Thyroid gland (tissue), 4 donors: ENCODE data around the gene KCNMA1. TPM values are rescaled to one million over a fixed set of nuclear protein-coding genes. Genes with fewer than 3 reads are reported as not detected.

Experiments
- DNase-seq, 2 donors: peaks; one replicate each; pipeline ENCODE4 v3.0.0-alpha.2; 2019
- H3K27ac ChIP-seq, 3 donors: fragments of 200-600 bp; sonication (generic); 1 replicate in 2 of 3; 2 replicates in 1 of 3; pipeline ENCODE4 v1.5.1; 2016 to 2019; ENCODE audit warnings: mild to moderate bottlenecking in 1 of 3, moderate library complexity in 1 of 3
- H3K27me3 ChIP-seq: fragments of 200-600 bp; sonication (generic); one replicate; pipeline ENCODE4 v1.5.1; 2019
- H3K36me3 ChIP-seq, 2 donors: fragments of 200-600 bp; sonication (generic); one replicate each; pipeline ENCODE4 v1.5.1; 2016 to 2019
- H3K4me1 ChIP-seq, 2 donors: fragments of 200-600 bp; sonication (generic); one replicate each; pipeline ENCODE4 v1.5.1; 2017 to 2019
- H3K4me3 ChIP-seq, 3 donors: fragments of 200-600 bp; sonication (generic); replicated peaks in 1 of 3; 1 replicate in 2 of 3; 2 replicates in 1 of 3; pipeline ENCODE4 v1.5.1; 2016; ENCODE audit warnings: mild to moderate bottlenecking in 1 of 3
- H3K9me3 ChIP-seq: fragments of 200-600 bp; sonication (generic); one replicate; pipeline ENCODE4 v1.5.1; 2017
- POLR2A ChIP-seq, 2 donors: fragments of 450-650 bp; IDR thresholded peaks; one replicate each; pipeline ENCODE4 v1.6.1; 2017; ENCODE audit warnings: antibody characterized with exemption in 2 of 2, mild to moderate bottlenecking in 2 of 2, moderate library complexity in 1 of 2
- WGBS, 2 donors: methylation state at CpG; one replicate each; pipeline ENCODE4 v1.1.5; 2017; 5-methylcytosine and 5-hydroxymethylcytosine counted together
- intact Hi-C: fragments of 100-400 bp; cut with DNase I; formaldehyde crosslinking; loops from one replicate; pipeline ENCODE4 v1.15.1; 2023
- total RNA-seq, 4 donors: library from RNA; depleted of rRNA; stranded (reverse); fragments of >200 nt; gene quantifications; one replicate each; pipeline ENCODE4 v1.2.3, GENCODE V29; 2016
- TF ChIP-seq, protein P1 (sequence below), 6 experiments: fragments of 200-600 bp in 3 of 6; fragments of 450-650 bp in 3 of 6; sonication (generic) in 3 of 6; IDR thresholded peaks; one replicate each; pipeline ENCODE4 v1.5.1; 2016 to 2019; ENCODE audit warnings: antibody characterized with exemption in 6 of 6, mild to moderate bottlenecking in 2 of 6, inconsistent platforms in 1 of 6, moderate library complexity in 1 of 6

KCNMA1 gene
- total RNA-seq, 4 donors from 2014 or later: 2.5 to 5.1 (median 3.6) TPM

- H3K27me3 ChIP-seq: no peaks in the 10 kb centered on the region
- H3K4me3 ChIP-seq: no peak overlapping the region
- no peaks in the 10 kb centered on the region for H3K36me3 ChIP-seq
- H3K4me1 ChIP-seq: no peaks in the 10 kb centered on the region
- TF ChIP-seq POLR2A (IDR thresholded peaks at IDR 0.05): no peak
- TF ChIP-seq, protein P1, sequence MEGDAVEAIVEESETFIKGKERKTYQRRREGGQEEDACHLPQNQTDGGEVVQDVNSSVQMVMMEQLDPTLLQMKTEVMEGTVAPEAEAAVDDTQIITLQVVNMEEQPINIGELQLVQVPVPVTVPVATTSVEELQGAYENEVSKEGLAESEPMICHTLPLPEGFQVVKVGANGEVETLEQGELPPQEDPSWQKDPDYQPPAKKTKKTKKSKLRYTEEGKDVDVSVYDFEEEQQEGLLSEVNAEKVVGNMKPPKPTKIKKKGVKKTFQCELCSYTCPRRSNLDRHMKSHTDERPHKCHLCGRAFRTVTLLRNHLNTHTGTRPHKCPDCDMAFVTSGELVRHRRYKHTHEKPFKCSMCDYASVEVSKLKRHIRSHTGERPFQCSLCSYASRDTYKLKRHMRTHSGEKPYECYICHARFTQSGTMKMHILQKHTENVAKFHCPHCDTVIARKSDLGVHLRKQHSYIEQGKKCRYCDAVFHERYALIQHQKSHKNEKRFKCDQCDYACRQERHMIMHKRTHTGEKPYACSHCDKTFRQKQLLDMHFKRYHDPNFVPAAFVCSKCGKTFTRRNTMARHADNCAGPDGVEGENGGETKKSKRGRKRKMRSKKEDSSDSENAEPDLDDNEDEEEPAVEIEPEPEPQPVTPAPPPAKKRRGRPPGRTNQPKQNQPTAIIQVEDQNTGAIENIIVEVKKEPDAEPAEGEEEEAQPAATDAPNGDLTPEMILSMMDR (IDR thresholded peaks at IDR 0.05): no peak
- H3K27ac ChIP-seq: no peak overlapping the region
- no peak for DNase-seq
- intact Hi-C loops: no loop called here
- H3K9me3 ChIP-seq: no peaks in the 10 kb centered on the region
- WGBS, 2 donors: 84 to 90% methylated on average over 5 of the region's 5 CpGs
Observed at GRCh38 chr10:77682393-77683087, 44.9 kb upstream of the KCNMA1 start.

GRCh38 chr10:77681839-77682238 is 44.2 kb upstream of the KCNMA1 start:
- 80 to 85% methylated on average over 6 of the region's 6 CpGs for WGBS, 2 donors
- intact Hi-C loops: no loop called here
- TF ChIP-seq POLR2A (IDR thresholded peaks at IDR 0.05): no peak
- TF ChIP-seq, protein P1 (IDR thresholded peaks at IDR 0.05): no peak

GRCh38 chr10:77680811-77681210 is 43.2 kb upstream of the KCNMA1 start:
- no peak for DNase-seq
- 93 to 94% methylated on average over 8 of the region's 8 CpGs for WGBS, 2 donors

More at GRCh38 chr10:77681839-77682238, 44.2 kb upstream of the KCNMA1 start:
- no peak for DNase-seq
- Histone ChIP-seq H3K9me3 (no peaks in the 10 kb centered on the region), H3K27ac (no peak overlapping the region), H3K4me3 (no peak overlapping the region), H3K36me3 (no peaks in the 10 kb centered on the region), H3K4me1 (no peaks in the 10 kb centered on the region), H3K27me3 (no peaks in the 10 kb centered on the region)

DNA sequence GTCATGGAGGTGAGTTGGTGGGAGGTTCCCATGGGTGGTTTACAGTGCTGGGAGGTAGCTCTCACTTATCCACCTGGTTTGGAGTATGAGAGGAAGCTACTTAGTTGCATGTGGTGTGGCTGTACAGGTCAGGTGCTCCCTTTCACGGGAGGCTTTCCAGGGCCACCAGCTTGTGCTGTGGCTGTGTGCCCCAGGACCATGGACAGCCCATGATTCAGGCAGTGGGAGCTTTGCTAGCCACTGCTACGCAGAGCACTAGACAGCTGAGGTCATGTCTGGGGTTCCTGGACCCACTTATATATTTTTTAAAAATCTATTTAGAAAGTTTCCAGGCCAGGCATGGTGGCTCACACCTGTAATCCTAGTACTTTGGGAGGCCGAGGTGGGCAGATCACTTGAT is 42.5 kb upstream of the KCNMA1 start:
- H3K4me1 ChIP-seq: no peaks in the 10 kb centered on the region
- no peak for TF ChIP-seq POLR2A (IDR thresholded peaks at IDR 0.05)
- TF ChIP-seq, protein P1 (IDR thresholded peaks at IDR 0.05): no peak
- WGBS, 2 donors: 90 to 92% methylated on average over 3 of the region's 3 CpGs
- DNase-seq: no peak
- H3K27ac ChIP-seq: no peak overlapping the region
- no peak overlapping the region for H3K4me3 ChIP-seq
- no peaks in the 10 kb centered on the region for H3K36me3 ChIP-seq
- intact Hi-C loops: no loop called here
- H3K27me3 ChIP-seq: no peaks in the 10 kb centered on the region
- no peaks in the 10 kb centered on the region for H3K9me3 ChIP-seq

More at GRCh38 chr10:77680811-77681210, 43.2 kb upstream of the KCNMA1 start:
- intact Hi-C loops: no loop called here
- H3K36me3 ChIP-seq: no peaks in the 10 kb centered on the region
- no peak overlapping the region for H3K4me3 ChIP-seq
- no peak for TF ChIP-seq POLR2A (IDR thresholded peaks at IDR 0.05)
- TF ChIP-seq, protein P1 (IDR thresholded peaks at IDR 0.05): no peak
- H3K27ac ChIP-seq: no peak overlapping the region
- H3K27me3 ChIP-seq: no peaks in the 10 kb centered on the region
- no peaks in the 10 kb centered on the region for H3K4me1 ChIP-seq
- no peaks in the 10 kb centered on the region for H3K9me3 ChIP-seq

- DNase-seq: no peak
- no peak for TF ChIP-seq POLR2A (IDR thresholded peaks at IDR 0.05)
- TF ChIP-seq, protein P1 (IDR thresholded peaks at IDR 0.05): no peak
- Histone ChIP-seq H3K36me3 (no peaks in the 10 kb centered on the region), H3K4me1 (no peaks in the 10 kb centered on the region), H3K4me3 (no peak overlapping the region), H3K9me3 (no peaks in the 10 kb centered on the region), H3K27me3 (no peaks in the 10 kb centered on the region), H3K27ac (no peak overlapping the region)
- WGBS, 2 donors: 87 to 88% methylated on average over 5 of the region's 5 CpGs
- intact Hi-C loops: no loop called here
Observed at GRCh38 chr10:77679217-77679616, 41.6 kb upstream of the KCNMA1 start.
